Measurements from ENCODE around the gene NCOA1. TPM values are rescaled to one million over a fixed set of nuclear protein-coding genes. Genes with fewer than 3 reads are reported as not detected.

The NCOA1 gene
- total RNA-seq, 4 donors from 2014 or later = 42.3 to 66.9 (median 47.4) TPM

DNA sequence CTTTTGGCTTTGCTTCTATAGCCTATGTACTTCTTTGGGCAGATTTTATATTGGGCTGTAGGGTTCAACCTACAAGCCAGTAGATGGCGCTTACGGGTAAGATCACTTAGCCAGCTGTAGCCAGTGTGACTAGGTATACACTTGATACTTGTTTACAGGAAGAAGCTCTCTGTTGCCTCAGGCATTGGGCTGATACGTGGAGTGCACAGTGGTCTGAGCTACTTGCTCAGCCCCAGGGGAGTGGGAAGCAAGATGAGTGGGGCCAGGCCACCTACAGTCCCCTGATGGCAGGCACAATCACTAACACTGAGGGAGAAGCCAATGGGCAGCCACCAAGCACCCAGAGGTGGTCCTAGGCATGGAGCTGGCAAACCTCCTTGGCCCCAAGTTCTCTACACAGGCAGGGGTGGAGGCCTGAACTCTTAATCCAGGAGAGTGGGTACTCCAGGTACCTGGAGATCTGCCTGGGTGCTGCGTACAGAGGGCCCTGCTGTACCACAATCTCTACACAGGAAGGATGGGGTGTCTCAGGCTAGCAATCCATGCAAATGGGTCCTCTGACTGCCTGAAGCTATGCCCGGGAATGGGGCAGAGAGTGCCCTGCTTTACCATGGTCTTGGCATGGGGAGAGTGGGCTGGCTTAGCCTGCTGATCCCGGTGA lies 122.2 kb downstream of the NCOA1 start:
- Histone ChIP-seq H3K27me3 (no peaks in the 10 kb centered on the region), H3K36me3 (no peaks in the 10 kb centered on the region), H3K4me3 (no peak overlapping the region), H3K4me1 (peaks cover 0 to 17% (median 0%) of the 10 kb centered on the region in 3 donors), H3K9me3 (peaks cover 0 to 15% (median 0%) of the 10 kb centered on the region in 3 donors), H3K27ac (no peak overlapping the region)
- no peak for TF ChIP-seq POLR2A (IDR thresholded peaks at IDR 0.05)
- TF ChIP-seq POLR2AphosphoS5 (IDR thresholded peaks at IDR 0.05) = no peak
- TF ChIP-seq EP300 (IDR thresholded peaks at IDR 0.05) = no peak
- TF ChIP-seq, protein P1, sequence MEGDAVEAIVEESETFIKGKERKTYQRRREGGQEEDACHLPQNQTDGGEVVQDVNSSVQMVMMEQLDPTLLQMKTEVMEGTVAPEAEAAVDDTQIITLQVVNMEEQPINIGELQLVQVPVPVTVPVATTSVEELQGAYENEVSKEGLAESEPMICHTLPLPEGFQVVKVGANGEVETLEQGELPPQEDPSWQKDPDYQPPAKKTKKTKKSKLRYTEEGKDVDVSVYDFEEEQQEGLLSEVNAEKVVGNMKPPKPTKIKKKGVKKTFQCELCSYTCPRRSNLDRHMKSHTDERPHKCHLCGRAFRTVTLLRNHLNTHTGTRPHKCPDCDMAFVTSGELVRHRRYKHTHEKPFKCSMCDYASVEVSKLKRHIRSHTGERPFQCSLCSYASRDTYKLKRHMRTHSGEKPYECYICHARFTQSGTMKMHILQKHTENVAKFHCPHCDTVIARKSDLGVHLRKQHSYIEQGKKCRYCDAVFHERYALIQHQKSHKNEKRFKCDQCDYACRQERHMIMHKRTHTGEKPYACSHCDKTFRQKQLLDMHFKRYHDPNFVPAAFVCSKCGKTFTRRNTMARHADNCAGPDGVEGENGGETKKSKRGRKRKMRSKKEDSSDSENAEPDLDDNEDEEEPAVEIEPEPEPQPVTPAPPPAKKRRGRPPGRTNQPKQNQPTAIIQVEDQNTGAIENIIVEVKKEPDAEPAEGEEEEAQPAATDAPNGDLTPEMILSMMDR (IDR thresholded peaks at IDR 0.05) = no peak
- ATAC-seq = no peak
- 89 to 92% methylated on average over 2 to 3 of the region's 6 CpGs for WGBS, 2 donors (ENCODE audit: low coverage in 1 of 2)

DNA sequence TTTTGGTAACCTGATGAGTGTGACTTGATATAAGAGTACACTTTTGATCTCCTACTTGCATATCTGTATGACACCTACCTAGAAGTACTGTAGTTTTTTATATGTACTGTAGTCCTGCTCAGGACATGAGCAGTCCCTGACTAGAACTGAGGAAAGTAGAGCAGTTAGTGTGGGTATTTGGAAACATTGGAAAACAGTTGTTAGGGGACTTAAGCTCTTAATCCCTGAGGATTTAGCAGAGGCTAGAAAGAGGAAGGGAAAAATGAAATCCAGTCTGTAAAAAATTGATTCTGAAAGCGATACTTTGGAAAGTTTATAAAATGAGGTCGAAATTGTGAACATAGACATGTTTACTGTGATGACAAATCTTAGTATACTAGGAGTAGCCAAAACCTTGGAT lies 125.6 kb downstream of the NCOA1 start:
- Histone ChIP-seq H3K4me3 (no peak overlapping the region), H3K4me1 (peaks cover 0 to 22% (median 0%) of the 10 kb centered on the region in 3 donors), H3K27me3 (no peaks in the 10 kb centered on the region), H3K27ac (no peak overlapping the region), H3K36me3 (no peaks in the 10 kb centered on the region), H3K9me3 (peaks cover 0 to 13% (median 0%) of the 10 kb centered on the region in 3 donors)
- ATAC-seq = no peak
- TF ChIP-seq EP300 (IDR thresholded peaks at IDR 0.05) (no peak), POLR2A (IDR thresholded peaks at IDR 0.05) (no peak), POLR2AphosphoS5 (IDR thresholded peaks at IDR 0.05) (no peak)
- TF ChIP-seq, protein P1 (IDR thresholded peaks at IDR 0.05) = no peak
- WGBS, 2 donors (ENCODE audit: low coverage in 1 of 2) = 39 to 54% methylated on average over 2 of the region's 2 CpGs

DNA sequence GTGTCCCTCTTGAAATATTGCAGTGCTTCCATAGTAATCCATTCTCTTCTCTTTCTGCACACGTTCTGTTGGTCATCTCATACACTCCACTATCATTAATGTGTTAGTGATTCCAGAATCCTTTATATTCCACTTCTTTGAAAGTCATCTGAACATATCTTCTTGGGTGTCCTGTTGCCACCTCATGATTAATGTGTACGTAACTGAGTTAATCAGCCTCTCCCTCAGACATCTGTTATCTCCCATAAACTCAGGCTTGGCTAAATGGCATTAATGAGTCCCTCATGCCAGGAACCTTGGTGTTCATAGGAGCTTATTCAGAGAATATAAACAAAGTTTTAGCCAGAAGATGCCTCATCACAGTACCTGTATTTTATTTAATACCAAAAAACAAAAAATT lies 126.4 kb downstream of the NCOA1 start:
- Histone ChIP-seq H3K9me3 (peaks cover 0 to 5% (median 0%) of the 10 kb centered on the region in 3 donors), H3K36me3 (no peaks in the 10 kb centered on the region), H3K4me3 (no peak overlapping the region), H3K4me1 (peaks cover 0 to 25% (median 0%) of the 10 kb centered on the region in 3 donors), H3K27me3 (no peaks in the 10 kb centered on the region), H3K27ac (no peak overlapping the region)
- TF ChIP-seq EP300 (IDR thresholded peaks at IDR 0.05) = no peak
- TF ChIP-seq, protein P1 (IDR thresholded peaks at IDR 0.05) = no peak
- ATAC-seq = no peak
- WGBS, 2 donors (ENCODE audit: low coverage in 1 of 2) = 62 to 84% methylated on average over 2 of the region's 2 CpGs

DNA sequence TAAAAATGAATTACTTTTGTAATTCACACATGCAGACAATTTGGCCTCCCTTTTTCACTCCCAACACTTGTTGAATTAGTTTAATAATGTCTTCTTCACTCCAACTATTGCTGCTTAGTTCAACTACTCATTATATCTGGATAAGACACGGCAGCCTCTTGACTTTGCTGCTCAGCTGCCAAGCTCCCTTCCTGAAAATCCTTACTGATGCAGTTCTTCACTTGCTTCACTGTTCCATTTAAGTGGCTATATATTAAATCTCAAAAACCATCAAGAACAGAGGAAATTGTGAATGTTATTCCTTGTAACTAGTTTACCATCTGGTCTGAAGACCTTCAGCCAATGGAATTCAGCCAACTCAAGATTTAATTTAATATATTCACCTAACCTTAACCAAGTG lies 127.1 kb downstream of the NCOA1 start:
- no peaks in the 10 kb centered on the region for H3K27me3 ChIP-seq
- 10 to 80% methylated on average over 1 of the region's 1 CpG for WGBS, 2 donors (ENCODE audit: low coverage in 1 of 2)
- peaks cover 0 to 30% (median 0%) of the 10 kb centered on the region in 3 donors for H3K4me1 ChIP-seq
- no peaks in the 10 kb centered on the region for H3K36me3 ChIP-seq
- TF ChIP-seq EP300 (IDR thresholded peaks at IDR 0.05) (no peak), POLR2A (IDR thresholded peaks at IDR 0.05) (no peak), POLR2AphosphoS5 (IDR thresholded peaks at IDR 0.05) (no peak)
- TF ChIP-seq, protein P1 (IDR thresholded peaks at IDR 0.05) = no peak
- no peaks in the 10 kb centered on the region for H3K9me3 ChIP-seq
- no peak for ATAC-seq
- no peak overlapping the region for H3K27ac ChIP-seq
- H3K4me3 ChIP-seq = no peak overlapping the region

DNA sequence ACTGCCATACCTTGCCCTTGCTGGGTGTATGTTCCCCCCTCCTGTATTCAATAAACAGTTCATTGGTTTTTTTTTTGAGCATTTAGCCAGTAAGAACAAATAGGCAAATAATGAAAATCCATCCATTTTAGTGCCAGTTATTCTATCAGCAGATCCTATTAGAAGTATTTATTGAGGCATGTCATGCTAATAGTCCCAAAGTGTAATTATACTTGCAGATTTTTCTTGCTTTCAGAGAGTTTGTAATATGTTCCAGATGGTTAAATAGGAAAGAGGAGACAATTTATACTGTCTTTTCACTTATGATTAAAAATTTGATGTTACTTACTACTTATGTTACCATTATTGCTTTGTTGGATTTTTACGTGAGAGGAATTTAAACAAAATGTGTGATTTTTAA lies 127.6 kb downstream of the NCOA1 start:
- no peaks in the 10 kb centered on the region for H3K9me3 ChIP-seq
- TF ChIP-seq EP300 (IDR thresholded peaks at IDR 0.05) = no peak
- TF ChIP-seq POLR2A (IDR thresholded peaks at IDR 0.05) = no peak
- TF ChIP-seq, protein P1 (IDR thresholded peaks at IDR 0.05) = no peak
- no peak for TF ChIP-seq POLR2AphosphoS5 (IDR thresholded peaks at IDR 0.05)
- H3K27me3 ChIP-seq = no peaks in the 10 kb centered on the region
- ATAC-seq = no peak
- peaks cover 0 to 30% (median 0%) of the 10 kb centered on the region in 3 donors for H3K4me1 ChIP-seq
- no peak overlapping the region for H3K4me3 ChIP-seq
- H3K36me3 ChIP-seq = no peaks in the 10 kb centered on the region
- no peak overlapping the region for H3K27ac ChIP-seq
- 58 to 60% methylated on average over 1 of the region's 1 CpG for WGBS, 2 donors (ENCODE audit: low coverage in 1 of 2)

All from gastroesophageal sphincter (tissue), 4 donors.